Lower lobe of right lung (tissue), 2 donors: Measurements from ENCODE around the gene RFX4. TPM values are rescaled to one million over a fixed set of nuclear protein-coding genes. Genes with fewer than 3 reads are reported as not detected.

Experiments used
- ATAC-seq, 2 donors: fragments of 200-7000 bp; cut with Tn5 transposase; one replicate each; pipeline ENCODE4 v1.9.1; 2020 to 2022; ENCODE audit warnings: mild to moderate bottlenecking in 2 of 2, moderate library complexity in 2 of 2
- DNase-seq: peaks from one replicate; pipeline ENCODE4 v3.0.0-alpha.2; 2020
- H3K27ac ChIP-seq: fragments of 200-600 bp; one replicate; pipeline ENCODE4 v1.8.0; 2022
- H3K27me3 ChIP-seq: fragments of 200-600 bp; one replicate; pipeline ENCODE4 v1.8.0; 2022; ENCODE audit warnings: low read depth
- H3K36me3 ChIP-seq: fragments of 200-600 bp; one replicate; pipeline ENCODE4 v1.8.0; 2022; ENCODE audit warnings: mild to moderate bottlenecking
- H3K4me1 ChIP-seq: fragments of 200-600 bp; one replicate; pipeline ENCODE4 v1.8.0; 2022
- H3K4me3 ChIP-seq: fragments of 200-600 bp; one replicate; pipeline ENCODE4 v1.8.0; 2022; ENCODE audit warnings: mild to moderate bottlenecking
- H3K9me3 ChIP-seq: fragments of 200-600 bp; one replicate; pipeline ENCODE4 v1.8.0; 2022
- intact Hi-C: fragments of 100-400 bp; cut with DNase I; formaldehyde crosslinking; loops from one replicate; pipeline ENCODE4 v1.11.0; 2022
- total RNA-seq: library from RNA; stranded (reverse); fragmentation: NEBNext Ultra II Directional; extraction: Animal tissue kit (Norgen Biotek cat#: 25700); gene quantifications from one replicate; pipeline ENCODE4 v1.2.1, GENCODE V29; 2021
- TF ChIP-seq, protein P1 (sequence below): fragments of 200-600 bp; IDR thresholded peaks from one replicate; pipeline ENCODE4 v1.8.0; 2022; ENCODE audit warnings: antibody characterized with exemption, mild to moderate bottlenecking
- donor health status: DM: no; HTN: yes; CAD: no; lungs with severe emphysema.

RFX4 gene
- total RNA-seq, 1 donor from 2014 or later = not detected

DNA sequence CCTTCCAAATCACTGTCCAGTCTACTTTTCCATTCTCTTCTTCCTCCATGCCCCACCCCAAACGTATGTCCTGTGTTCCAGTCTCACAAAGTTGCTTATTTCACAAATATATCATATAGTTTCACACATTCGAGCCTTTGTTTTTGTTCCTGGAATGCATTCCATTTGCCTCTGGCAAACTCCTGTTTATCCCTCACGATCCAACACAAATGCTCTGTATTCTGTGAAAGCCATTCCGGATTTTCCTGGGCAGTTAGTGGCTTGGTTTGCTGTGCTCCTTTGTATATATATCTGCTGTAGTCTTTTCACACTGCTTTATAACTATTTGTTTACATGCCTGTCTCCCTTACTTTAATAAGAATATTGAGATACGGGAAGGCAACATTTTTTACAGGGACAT is 200.7 kb downstream of the RFX4 start:
- TF ChIP-seq, protein P1, sequence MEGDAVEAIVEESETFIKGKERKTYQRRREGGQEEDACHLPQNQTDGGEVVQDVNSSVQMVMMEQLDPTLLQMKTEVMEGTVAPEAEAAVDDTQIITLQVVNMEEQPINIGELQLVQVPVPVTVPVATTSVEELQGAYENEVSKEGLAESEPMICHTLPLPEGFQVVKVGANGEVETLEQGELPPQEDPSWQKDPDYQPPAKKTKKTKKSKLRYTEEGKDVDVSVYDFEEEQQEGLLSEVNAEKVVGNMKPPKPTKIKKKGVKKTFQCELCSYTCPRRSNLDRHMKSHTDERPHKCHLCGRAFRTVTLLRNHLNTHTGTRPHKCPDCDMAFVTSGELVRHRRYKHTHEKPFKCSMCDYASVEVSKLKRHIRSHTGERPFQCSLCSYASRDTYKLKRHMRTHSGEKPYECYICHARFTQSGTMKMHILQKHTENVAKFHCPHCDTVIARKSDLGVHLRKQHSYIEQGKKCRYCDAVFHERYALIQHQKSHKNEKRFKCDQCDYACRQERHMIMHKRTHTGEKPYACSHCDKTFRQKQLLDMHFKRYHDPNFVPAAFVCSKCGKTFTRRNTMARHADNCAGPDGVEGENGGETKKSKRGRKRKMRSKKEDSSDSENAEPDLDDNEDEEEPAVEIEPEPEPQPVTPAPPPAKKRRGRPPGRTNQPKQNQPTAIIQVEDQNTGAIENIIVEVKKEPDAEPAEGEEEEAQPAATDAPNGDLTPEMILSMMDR = no peak
- Histone ChIP-seq H3K27me3 (no peaks in the 10 kb centered on the region), H3K4me1 (no peaks in the 10 kb centered on the region), H3K27ac (no peak overlapping the region), H3K36me3 (peaks cover 34% of the 10 kb centered on the region), H3K4me3 (no peak overlapping the region), H3K9me3 (no peaks in the 10 kb centered on the region)
- DNase-seq (no peak), ATAC-seq (no peak)
- intact Hi-C loops = no loop called here

DNA sequence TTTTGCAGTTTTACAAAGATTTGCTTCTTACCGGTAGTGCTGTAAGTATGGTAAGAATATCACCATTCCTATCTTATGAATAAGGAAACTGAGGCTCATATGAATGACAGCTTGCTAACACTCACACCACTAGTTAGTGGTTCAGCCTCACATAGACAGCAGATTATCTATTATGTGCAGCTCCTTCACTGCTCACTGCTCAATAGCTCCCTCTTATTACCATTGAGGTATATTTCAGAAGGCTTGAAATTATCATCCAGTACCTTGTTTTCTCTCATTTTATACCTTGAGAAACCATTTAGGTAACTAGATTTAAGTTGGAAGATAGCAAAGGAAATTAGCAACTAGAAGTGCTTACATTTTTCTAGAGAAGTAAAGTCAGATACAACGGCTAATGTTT is 207.2 kb downstream of the RFX4 start:
- Histone ChIP-seq H3K27ac (no peak overlapping the region), H3K4me3 (no peak overlapping the region), H3K9me3 (no peaks in the 10 kb centered on the region), H3K36me3 (peaks cover 34% of the 10 kb centered on the region), H3K27me3 (no peaks in the 10 kb centered on the region), H3K4me1 (no peaks in the 10 kb centered on the region)
- TF ChIP-seq, protein P1 = no peak
- ATAC-seq (no peak), DNase-seq (no peak)
- intact Hi-C loops = no loop called here

DNA sequence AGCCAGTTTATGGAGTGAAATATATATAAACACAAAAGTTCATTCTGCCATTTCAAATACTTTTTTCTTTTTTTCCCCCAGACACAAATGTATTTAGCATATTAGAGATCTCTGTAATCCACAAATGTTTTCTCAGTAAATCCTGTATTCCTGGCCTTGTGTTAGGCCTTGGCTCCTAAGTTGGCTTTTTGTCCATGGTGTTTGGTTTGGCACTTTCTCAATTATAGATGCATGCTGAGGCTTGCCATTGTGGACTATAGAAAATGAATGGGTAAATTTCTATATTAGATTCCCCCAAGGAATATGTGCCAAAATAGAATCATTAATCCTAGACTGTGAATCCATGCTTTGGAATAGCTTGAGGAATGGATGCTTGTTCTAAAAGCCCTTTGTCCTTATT is 208.7 kb downstream of the RFX4 start:
- no peak overlapping the region for H3K27ac ChIP-seq
- H3K36me3 ChIP-seq = peaks cover 25% of the 10 kb centered on the region
- no peak for DNase-seq
- intact Hi-C loops = no loop called here
- no peak for ATAC-seq
- no peaks in the 10 kb centered on the region for H3K4me1 ChIP-seq
- no peaks in the 10 kb centered on the region for H3K9me3 ChIP-seq
- TF ChIP-seq, protein P1 = no peak
- no peak overlapping the region for H3K4me3 ChIP-seq
- no peaks in the 10 kb centered on the region for H3K27me3 ChIP-seq

DNA sequence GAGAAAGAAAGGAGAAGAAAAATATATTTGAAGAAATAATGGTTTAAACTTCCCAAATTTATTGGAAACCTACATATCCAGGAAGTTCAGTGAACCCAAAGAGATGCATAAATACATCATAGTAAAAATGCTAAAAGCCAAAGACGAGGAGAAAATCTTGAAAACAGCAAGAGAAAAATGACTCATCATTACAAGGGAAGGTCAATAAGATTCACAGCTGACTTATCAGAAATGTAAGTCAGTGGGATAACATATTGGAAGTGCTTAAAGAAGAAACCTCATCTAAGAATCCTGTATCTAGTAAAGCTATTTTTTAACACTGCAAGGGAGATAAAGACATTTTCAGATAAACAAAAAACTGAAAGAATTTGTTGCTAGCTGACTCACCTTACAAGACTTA is 211.6 kb downstream of the RFX4 start:
- no peak overlapping the region for H3K27ac ChIP-seq
- no peaks in the 10 kb centered on the region for H3K4me1 ChIP-seq
- H3K27me3 ChIP-seq = no peaks in the 10 kb centered on the region
- H3K4me3 ChIP-seq = no peak overlapping the region
- H3K36me3 ChIP-seq = peaks cover 15% of the 10 kb centered on the region
- ATAC-seq (no peak), DNase-seq (no peak)
- intact Hi-C loops = no loop called here
- no peaks in the 10 kb centered on the region for H3K9me3 ChIP-seq
- TF ChIP-seq, protein P1 = no peak

DNA sequence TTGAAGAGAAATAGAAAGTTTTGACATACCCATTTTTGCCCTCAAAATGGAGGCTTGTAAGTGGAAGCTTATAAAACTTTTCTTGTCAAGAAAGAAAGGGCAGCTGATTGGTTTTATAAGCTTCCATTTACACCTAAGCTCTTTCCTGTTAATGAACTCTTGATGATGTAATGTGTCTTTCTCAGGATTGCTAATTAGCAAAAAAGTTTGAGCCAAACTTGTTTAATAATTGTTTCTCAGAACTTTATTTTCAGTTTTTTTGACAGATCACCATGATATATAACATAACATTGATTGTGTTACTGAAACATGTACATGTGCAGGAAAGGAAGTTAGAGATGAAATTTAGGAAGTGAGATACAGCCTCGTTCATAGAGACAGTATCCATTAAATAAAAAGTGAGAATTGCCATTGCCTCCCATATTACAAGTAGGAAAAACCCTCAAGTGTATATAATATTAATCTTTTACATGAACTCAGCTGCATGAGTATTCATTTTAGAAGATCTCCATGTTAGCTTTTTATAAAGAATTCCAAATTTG is 218.4 kb downstream of the RFX4 start:
- no peaks in the 10 kb centered on the region for H3K27me3 ChIP-seq
- peaks cover 13% of the 10 kb centered on the region for H3K36me3 ChIP-seq
- H3K27ac ChIP-seq = no peak overlapping the region
- H3K4me1 ChIP-seq = no peaks in the 10 kb centered on the region
- intact Hi-C loops = no loop called here
- DNase-seq (no peak), ATAC-seq (no peak)
- no peak overlapping the region for H3K4me3 ChIP-seq
- TF ChIP-seq, protein P1 = no peak
- H3K9me3 ChIP-seq = no peaks in the 10 kb centered on the region
